HG02763 (cell line): ENCODE data around the gene PRMT6.
"Not testable (repeated sequence)": the region's sequence is repeated elsewhere in the genome, so short reads cannot be mapped to it uniquely, and the experiment has no call there.

Source experiments
- ATAC-seq: cut with Tn5 transposase; IDR thresholded peaks from one replicate; pipeline ENCODE4 v1.9.1; 2021; ENCODE audit warnings: mild to moderate bottlenecking, moderate library complexity; ENCODE audit not compliant: unreplicated experiment

Gene PRMT6

DNA sequence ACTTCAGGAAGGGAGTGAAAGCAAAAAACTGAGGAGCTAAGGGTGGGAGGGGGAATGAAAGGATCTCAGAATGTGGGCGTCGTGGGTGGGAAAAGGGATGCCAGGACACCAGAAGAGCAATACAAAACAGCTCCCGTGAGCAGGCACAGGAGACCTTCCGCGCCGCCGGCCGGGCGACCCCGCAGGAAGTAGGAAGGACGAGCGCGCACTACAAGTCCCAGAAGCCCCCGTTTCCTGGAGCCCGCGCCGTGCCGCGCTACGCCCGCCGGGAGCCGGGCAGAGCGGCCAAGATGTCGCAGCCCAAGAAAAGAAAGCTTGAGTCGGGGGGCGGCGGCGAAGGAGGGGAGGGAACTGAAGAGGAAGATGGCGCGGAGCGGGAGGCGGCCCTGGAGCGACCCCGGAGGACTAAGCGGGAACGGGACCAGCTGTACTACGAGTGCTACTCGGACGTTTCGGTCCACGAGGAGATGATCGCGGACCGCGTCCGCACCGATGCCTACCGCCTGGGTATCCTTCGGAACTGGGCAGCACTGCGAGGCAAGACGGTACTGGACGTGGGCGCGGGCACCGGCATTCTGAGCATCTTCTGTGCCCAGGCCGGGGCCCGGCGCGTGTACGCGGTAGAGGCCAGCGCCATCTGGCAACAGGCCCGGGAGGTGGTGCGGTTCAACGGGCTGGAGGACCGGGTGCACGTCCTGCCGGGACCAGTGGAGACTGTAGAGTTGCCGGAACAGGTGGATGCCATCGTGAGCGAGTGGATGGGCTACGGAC is at the start of gene PRMT6:
Gene PRMT6 (plus strand): TSS at position 249 of the 771 bp plus-strand sequence. CDS start 42 bp downstream, at position 291.
- ATAC-seq = peak; percentile 95

DNA sequence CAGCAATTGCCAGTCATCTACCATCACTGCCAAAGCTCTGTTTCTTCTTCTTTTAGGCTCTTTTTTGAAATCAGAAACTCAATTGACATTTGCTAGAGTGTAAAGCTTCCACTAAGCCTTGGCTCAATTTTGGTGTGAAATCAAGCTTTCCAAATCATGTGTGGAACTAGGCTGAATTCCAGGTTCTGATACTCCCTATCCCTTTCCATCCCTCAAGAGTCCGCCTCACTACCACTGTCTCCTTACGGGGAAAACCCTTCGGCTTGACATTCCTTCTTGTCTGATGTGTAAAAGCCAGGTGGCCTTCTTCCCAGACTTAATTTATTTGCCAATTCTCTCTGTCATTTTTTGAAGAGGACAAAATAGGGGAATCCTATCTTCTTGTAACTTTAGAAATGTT is 47.2 kb upstream of the PRMT6 start:
- no peak for ATAC-seq

DNA sequence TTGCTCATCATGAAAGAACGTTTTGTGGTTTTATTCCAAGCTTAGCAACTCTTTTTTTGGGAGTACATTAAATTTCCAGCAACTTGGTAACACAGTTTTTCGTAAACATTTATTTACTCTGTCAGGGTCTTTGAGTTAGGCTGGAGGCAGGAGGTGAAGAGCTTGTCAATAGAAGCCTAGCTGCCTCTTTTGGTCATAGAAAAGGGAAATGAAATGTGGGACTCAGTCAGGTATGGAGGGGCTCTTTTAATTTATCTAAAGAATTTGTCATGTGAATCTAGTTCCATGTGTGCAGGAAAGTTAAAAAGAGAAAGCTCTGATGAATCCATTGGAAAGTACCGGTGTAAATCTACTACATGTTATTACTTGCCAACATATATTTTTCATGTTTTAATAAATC is 45.9 kb upstream of the PRMT6 start:
- no peak for ATAC-seq

DNA sequence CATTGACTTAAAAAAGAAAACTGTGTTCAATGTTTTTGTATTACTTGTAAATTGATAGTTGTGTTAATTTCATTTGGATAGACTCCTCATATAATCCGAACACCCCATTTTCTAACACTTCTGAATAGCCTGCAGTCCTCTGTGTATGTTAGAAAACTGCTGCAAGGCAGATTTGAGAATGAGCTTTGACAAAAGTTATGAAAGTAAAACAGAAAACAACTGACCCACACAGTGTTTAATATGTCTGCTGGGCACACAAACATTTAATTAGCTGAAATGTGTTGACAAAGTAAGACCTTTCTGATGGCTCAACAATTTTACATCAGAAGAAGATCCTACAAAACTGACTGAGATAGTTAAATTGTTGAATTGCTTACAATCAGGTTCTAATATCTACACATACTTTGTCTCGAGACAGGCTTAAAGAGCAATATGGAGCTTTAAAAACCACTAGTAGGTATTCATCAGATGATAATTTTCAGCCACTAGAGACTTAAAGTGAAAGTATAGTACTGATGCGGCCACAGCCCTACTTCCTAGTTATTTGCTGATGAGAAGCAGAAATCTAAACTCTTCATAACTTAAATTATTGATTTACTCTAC is 40.0 kb upstream of the PRMT6 start:
- ATAC-seq = peak; percentile 72

DNA sequence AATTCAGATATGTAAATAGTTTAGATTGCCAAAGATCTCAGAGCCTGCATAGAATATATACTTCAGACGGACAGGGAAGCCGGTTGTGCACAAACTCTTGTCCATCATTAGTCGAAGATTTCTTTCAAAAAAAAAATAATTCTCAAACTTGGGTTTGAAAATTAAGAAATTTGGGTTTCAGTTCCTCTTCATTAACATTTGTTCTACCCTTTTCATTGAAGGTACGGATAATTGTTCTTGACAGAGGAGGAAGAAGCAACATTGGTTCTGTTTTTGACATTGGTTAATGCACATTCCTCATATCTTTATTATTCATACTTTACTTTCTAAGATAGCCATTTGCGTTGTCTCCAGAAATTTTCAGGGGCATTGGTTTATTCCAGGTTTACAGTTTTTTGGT is 38.0 kb upstream of the PRMT6 start:
- ATAC-seq = no peak

DNA sequence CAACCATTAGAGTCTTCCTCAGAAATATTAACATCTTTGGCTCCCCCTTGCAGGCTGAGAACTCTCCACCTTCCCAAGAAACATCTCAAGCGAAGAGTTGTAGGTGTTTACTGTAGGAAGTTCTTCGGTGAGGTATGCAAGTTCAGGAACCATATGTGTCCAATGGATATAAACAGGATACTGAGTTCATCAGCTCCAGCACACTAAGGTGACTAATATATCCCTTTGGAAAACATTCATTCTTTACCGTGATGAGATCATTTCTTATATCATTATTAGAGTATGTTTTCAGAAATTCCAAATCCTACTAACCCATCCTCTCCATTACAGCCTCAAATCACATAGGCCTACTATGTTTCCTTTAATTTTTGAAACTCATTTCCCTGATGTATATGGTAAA is 37.3 kb upstream of the PRMT6 start:
- ATAC-seq = no peak

DNA sequence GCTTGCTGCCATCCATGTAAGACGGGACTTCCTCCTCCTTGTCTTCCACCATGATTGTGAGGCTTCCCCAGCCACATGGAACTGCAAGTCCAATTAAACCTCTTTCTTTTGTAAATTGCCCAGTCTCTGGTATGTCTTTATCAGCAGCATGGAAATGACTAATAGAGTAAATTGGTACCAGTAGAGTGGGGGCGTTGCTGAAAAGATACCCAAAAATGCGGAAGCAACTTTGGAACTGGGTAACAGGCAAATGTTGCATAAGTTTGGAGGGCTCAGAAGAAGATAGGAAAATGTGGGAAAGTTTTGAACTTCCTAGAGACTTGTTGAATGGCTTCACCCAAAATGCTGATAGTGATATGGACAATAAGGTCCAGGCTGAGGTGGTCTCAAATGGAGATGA is 17.6 kb upstream of the PRMT6 start:
- not testable (repeated sequence) for ATAC-seq

DNA sequence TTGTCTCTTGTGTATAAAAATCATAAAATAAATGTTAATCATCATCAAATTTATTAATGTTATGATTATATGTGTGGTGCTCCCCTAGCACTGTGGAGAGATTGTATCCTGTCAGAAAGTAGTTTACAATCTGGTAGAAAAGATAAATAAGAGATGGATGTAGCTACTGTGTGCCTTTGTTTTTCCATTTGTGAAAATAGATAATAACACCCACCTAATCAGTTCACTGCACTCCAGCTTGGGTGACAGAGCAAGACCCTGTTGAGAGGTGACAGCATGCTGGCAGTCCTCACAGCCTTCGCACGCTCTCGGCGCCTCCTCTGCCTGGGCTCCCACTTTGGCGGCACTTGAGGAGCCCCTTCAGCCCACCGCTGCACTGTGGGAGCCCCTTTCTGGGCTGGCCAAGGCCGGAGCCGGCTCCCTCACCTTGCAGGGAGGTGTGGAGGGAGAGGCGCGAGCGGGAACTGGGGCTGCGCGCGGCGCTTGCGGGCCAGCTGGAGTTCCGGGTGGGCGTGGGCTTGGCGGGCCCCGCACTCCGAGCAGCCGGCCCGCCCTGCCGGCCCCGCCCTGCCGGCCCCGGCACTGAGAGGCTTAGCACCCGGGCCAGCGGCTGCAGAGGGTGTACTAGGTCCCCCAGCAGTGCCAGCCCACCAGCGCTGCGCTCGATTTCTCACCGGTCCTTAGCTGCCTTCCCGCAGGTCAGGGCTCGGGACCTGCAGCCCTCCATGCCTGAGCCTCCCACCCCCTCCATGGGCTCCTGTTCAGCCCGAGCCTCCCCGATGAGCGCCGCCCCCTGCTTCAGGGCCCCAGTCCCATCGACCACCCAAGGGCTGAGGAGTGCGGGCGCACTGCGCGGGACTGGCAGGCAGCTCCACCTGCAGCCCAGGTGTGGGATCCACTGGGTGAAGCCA is 11.9 kb upstream of the PRMT6 start:
- ATAC-seq = not testable (repeated sequence)

DNA sequence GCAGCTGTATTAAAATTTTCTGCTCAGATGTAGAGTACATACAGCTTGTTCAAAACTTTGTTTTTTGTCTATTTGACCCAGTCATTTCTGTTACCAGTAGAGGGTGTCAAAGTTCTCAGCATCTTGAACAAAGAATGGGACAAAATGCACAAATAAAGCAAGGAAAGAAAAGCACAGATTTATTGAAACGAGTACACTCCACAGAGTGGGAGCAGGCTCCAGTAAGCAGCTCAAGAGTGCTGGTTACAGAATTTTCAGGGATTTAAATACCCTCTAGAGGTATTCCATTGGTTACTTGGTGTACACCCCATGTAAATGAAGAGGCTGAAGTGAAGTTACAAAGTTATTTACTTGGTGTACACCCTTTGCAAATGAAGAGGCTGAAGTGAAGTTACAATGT is 8.9 kb upstream of the PRMT6 start:
- no peak for ATAC-seq

DNA sequence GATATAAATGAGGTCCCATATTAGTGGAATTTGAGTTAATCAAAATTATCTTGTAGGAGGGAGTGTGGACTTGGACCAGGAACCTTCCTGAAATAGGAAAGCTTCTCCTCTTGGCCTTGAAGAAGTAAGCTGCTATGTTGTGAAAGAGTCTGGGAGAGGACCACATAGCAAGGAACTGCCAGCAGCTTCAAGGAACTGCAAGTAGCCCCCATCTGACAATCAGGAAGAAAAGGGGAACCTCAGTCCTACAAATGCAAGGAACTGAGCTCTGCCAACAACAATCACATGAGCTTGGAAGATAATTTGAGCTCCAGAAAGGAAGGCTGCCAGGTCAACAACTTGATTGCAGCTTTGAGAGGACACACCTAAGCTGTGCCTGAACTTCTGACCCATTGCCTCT is 8.2 kb upstream of the PRMT6 start:
- no peak for ATAC-seq

DNA sequence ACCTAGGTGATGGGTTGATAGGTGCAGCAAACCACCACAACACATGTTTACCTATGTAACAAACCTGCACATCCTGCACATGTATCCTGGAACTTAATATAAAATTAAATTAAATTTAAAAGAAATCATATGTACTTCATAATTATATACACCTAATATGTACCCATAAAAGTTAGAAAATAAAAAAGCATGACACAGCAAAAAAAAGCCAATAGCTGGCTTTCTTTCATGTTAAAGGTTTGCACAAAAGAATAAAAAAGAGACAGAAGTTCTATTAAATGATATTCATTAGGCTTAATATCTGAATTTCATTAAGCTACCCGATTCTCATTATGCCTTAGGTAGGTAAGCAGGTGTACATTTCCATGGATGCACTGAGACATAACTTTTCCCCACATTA is 5.2 kb upstream of the PRMT6 start:
- ATAC-seq = no peak

DNA sequence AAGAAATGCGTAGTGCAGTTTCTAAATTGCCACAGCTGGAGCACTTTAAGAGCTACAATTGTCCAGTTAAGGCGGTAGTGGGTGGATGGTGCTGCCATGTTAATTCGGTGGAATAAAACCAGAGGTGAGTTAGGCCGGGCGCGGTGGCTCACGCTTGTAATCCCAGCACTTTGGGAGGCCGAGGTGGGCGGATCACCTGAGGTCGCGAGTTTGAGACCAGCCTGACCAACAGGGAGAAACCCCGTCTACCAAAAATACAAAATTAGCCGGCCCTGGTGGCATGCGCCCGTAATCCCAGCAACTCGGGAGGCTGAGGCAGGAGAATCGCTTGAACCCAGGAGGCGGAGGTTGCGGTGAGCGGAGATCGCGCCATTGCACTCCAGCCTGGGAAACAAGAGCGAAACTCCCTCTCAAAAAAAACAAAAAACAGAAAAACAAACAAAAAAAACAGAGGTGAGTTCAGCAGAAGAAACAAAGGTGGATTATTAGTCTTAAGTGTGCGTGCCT is 502 bp upstream of the PRMT6 start:
- not testable (repeated sequence) for ATAC-seq

DNA sequence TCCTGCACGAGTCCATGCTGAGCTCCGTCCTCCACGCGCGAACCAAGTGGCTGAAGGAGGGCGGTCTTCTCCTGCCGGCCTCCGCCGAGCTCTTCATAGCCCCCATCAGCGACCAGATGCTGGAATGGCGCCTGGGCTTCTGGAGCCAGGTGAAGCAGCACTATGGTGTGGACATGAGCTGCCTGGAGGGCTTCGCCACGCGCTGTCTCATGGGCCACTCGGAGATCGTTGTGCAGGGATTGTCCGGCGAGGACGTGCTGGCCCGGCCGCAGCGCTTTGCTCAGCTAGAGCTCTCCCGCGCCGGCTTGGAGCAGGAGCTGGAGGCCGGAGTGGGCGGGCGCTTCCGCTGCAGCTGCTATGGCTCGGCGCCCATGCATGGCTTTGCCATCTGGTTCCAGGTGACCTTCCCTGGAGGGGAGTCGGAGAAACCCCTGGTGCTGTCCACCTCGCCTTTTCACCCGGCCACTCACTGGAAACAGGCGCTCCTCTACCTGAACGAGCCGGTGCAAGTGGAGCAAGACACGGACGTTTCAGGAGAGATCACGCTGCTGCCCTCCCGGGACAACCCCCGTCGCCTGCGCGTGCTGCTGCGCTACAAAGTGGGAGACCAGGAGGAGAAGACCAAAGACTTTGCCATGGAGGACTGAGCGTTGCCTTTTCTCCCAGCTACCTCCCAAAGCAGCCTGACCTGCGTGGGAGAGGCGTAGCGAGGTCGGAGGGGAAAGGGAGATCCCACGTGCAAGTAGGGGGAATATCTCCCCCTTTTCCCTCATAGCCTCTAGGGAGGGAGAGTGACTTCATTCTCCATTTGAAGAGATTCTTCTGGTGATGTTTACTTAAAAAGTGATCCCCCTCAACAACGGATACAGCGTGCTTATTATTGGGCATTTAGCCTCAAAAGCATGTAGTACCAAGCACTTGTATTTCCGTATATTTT is 991 bp downstream of the PRMT6 start:
- peak; percentile 52 for ATAC-seq

DNA sequence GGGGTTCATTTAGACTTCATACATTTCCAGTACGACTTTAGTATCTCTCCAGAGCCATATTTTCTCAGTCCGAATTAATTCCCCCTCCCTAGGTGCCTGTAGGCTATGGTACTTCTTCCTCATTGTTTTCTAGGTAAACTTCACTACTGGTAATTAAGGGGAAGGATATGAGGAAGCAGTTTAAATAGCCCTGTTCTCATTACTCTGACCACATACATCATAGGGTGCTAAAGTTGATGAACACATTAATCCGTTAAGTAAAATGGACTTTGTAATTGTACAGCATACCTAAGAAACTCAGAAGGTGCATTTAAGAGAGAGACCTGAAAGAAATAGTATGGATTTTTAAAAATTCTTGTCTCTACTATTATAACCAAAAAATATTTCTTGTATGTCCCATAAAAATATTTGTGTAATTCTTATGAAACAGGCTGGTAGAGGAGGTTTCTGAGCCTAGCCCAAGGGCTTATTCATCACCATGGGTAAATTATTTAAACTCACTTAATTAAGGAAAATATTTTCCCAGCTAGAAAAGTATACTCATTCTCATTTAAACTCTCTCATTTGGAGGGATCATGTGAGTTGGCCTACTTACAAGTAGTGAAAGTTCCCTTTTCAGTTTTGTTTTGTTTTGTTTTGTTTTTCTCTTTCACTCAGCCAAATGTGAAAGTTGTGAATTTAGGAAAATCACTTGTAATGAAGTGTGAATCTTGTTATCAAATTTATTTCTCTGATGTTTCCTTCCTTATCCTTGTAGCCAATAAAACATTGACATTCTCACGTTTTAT is 2.0 kb downstream of the PRMT6 start:
- no peak for ATAC-seq

DNA sequence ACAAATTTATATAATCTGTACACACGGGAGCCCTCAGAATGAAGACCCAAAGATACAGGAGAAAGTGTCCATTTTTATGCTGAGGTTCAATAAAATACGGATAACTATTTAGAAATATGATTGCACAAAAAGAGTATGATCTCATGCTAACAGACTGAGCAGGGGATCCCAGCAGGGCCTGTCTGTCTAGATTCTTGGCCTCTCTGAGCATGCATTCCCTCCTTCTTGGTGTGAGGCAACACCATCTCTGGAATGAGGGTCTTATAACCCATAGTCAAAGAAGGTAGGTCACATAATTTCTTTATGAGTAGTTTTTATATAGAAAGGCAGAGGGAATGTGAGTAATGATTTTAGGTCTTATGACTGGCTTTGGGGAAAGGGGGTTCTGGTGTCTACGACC is 5.4 kb downstream of the PRMT6 start:
- ATAC-seq = no peak

DNA sequence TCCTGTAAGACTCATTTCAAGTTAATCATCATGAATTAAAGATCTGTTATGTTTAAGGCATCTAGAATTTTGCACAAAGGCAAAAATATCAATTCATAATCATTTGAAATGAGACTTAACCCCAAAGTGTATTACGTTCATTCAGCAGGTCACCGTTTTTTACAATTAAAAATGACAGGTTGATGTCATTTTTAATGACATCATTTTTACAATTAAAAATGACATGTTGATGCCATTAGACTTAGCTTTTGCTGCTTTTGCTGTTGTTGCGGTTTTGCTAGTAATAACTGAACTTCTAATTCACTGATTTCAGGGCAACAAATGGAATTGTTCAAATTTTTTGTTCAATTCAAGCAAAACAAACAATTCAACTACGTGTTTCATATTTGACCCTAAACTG is 17.0 kb downstream of the PRMT6 start:
- ATAC-seq = no peak

DNA sequence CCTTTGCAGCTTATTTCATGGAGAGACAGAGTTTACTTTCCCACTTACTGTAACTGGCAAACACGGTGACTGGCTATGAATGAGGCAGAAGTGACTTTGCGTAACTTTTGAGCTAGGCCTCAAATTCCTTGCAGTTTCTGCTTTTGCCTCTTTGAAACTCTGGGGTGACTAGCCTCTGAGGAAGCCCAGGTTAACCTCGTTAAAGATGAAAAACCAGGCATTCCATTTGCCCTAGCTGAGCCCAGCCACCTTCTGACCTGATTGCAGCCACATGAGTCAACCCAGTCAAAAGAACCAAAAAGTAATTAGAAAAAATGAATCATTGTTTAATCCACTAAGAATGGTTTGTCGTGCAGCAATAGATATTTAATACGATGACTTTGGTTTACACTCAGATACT is 20.4 kb downstream of the PRMT6 start:
- ATAC-seq = no peak

DNA sequence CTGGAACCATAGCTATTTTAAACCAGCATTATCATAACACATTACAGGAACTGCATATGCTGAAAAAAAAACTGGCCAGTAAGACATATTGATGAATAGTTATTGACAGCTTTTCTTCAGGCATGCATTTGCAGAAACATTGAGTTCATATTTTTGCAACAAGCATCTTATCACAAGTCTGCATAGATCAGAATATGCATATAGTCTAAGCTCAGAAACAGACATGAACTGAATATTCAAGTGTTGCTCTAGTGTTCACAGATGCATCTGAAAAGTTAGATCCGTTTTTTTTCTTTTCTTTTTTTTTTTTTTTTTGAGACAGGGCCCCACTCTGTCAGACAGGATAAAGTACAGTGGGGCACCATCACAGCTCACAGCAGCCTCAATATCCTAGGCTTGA is 22.8 kb downstream of the PRMT6 start:
- no peak for ATAC-seq

DNA sequence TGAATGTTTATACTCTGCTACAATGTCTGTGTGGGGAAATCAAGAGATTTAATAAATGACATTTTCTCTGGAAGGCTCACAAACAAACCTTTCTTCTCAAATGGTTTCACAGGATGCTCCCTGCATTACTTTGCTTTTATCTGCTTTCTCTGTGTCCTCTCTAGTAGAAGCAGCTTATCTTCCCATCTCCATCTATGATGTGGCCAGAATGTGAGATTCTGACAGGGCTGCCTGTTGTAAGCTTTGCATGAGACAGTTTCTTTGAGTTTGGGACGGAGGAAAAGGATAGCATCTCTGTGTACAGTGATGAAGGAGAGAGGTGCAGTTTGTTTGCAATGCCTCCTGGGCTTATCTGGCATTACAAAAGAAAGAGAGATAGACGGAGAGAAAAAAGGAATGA is 24.6 kb downstream of the PRMT6 start:
- no peak for ATAC-seq

DNA sequence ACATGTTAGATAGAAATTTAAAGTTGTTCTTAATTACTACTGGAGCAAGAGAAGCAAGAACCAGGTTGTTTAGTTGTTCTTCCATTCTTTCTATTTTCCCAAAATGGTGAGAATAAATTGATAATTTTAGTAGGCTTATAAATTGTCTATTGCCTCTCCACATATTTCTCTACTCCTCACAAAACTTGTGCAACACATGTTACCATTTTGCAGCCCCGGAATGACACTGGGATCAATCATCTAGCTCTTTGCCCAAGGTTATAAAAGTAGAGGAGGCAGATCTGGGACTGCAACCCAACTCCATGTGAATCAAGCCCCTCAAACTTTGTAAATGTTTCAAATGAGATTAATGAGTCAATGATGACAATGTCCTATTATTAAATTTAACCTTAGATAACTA is 34.9 kb downstream of the PRMT6 start:
- ATAC-seq = no peak
